Hepatocyte (in vitro differentiated cells): ENCODE data around the gene PIK3R1.

Experiments used
- CTCF ChIP-seq: fragments of 200-600 bp; sonication (generic); IDR thresholded peaks from 2 replicates; pipeline ENCODE4 v1.5.1; 2016; ENCODE audit warnings: antibody characterized with exemption, mild to moderate bottlenecking; ENCODE audit not compliant: poor library complexity
- EZH2 ChIP-seq: fragments of 200-600 bp; sonication (generic); IDR thresholded peaks from 2 replicates; pipeline ENCODE4 v1.6.1; 2016; ENCODE audit warnings: antibody characterized with exemption, mild to moderate bottlenecking, borderline replicate concordance

DNA sequence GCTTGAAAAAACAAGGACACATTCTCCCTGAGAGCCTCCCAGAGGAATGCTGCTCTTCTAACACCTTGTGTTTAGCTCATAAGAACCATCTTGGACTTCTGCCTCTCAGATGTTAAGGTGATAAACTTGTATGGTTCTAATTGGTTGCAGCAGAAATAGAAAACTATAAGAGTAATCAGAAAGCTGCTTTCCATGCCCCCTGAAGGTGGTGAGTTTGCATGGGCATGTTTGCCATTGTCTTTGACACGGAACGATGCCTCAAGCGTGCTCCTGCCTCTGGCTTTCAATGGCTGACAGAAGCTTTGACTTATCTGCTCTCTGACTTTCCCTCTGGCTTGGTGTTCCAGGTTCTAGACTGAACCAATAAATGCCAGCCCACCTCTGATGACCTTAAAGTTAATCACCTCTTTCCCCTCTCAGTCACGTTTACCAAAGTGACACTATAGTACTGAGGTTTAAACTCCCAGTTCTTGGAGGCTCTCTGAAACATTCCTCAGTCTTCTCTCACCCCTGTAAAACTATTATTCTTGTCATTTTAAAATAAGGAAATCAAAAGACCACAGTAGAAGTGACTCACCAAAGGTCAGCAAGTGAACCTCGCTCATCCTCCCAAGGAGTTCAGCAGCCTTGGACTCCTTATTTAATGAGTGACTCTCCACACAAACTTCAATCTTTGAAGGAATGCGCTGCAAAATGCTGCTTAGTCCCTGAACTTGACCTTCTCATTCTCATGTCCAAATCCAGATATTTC, 103.6 kb downstream of the PIK3R1 start:
- no peak for TF ChIP-seq CTCF
- no peak for TF ChIP-seq EZH2
